Adrenal gland (tissue), 5 donors: ENCODE data around the gene FAAP24.
"Not testable (repeated sequence)": the region's sequence is repeated elsewhere in the genome, so short reads cannot be mapped to it uniquely, and the experiment has no call there.

Experiments used
- POLR2A ChIP-seq, 2 donors: fragments of 450-650 bp; IDR thresholded peaks; one replicate each; pipeline ENCODE4 v1.6.1; 2017; ENCODE audit warnings: antibody characterized with exemption in 2 of 2, mild to moderate bottlenecking in 2 of 2, moderate library complexity in 1 of 2
- TF ChIP-seq, protein P1 (sequence below), 6 experiments: fragments of 450-650 bp in 4 of 6; fragments of 200-600 bp in 2 of 6; sonication (generic) in 1 of 6; IDR thresholded peaks; 1 replicate in 5 of 6; 2 replicates in 1 of 6; pipeline versions ENCODE4 v1.5.1 to v1.8.0; 2016 to 2021; ENCODE audit warnings: antibody characterized with exemption in 6 of 6, mild to moderate bottlenecking in 2 of 6, moderate library complexity in 1 of 6
- donor health status: DM: no; HTN: no; CAD: no.

DNA sequence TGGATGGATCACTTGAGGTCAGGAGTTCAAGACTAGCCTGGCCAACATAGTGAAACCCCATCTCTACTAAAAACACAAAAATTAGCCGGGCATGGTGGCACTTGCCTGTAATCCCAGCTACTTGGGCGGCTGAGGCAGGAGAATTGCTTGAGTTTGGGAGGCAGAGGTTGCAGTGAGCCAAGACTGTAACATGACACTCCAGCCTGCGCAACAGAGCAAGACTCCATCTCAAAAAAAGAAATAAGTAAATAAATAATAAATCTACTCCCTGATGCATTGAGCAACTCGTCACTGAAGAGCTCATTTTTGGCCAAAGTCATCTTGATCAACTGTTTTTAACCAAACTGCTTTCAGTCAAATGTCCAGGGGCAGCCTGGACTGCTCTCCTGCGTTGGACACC lies 30.8 kb upstream of the FAAP24 start:
- TF ChIP-seq POLR2A (IDR thresholded peaks at IDR 0.05) = not testable (repeated sequence)
- TF ChIP-seq, protein P1, sequence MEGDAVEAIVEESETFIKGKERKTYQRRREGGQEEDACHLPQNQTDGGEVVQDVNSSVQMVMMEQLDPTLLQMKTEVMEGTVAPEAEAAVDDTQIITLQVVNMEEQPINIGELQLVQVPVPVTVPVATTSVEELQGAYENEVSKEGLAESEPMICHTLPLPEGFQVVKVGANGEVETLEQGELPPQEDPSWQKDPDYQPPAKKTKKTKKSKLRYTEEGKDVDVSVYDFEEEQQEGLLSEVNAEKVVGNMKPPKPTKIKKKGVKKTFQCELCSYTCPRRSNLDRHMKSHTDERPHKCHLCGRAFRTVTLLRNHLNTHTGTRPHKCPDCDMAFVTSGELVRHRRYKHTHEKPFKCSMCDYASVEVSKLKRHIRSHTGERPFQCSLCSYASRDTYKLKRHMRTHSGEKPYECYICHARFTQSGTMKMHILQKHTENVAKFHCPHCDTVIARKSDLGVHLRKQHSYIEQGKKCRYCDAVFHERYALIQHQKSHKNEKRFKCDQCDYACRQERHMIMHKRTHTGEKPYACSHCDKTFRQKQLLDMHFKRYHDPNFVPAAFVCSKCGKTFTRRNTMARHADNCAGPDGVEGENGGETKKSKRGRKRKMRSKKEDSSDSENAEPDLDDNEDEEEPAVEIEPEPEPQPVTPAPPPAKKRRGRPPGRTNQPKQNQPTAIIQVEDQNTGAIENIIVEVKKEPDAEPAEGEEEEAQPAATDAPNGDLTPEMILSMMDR (IDR thresholded peaks at IDR 0.05) = not testable (repeated sequence)
